Astrocyte (in vitro differentiated cells and primary cell): ENCODE data around the gene COL5A1.

Experiments used
- CTCF ChIP-seq: IDR thresholded peaks from 2 replicates; pipeline ENCODE4 v1.5.1; 2011; ENCODE audit warnings: low read depth, mild to moderate bottlenecking, inconsistent platforms, low read length, moderate library complexity; ENCODE audit not compliant: insufficient read depth
- EZH2 ChIP-seq: IDR thresholded peaks from 2 replicates; pipeline ENCODE4 v1.6.1; 2012; ENCODE audit warnings: mild to moderate bottlenecking, low read length, inconsistent platforms; ENCODE audit not compliant: insufficient read depth

GRCh38 chr9:134663753-134664415, 22.3 kb downstream of the COL5A1 start:
- TF ChIP-seq CTCF = peak; percentile 5
- TF ChIP-seq EZH2 = no peak
